ES-I3 (cell line): ENCODE results near the gene CCDC15.
"Not testable (repeated sequence)": the region's sequence is repeated elsewhere in the genome, so short reads cannot be mapped to it uniquely, and the experiment has no call there.

Experiments
- H3K36me3 ChIP-seq: 2 replicates; pipeline ENCODE4 v1.6.1; 2013; ENCODE audit warnings: mild to moderate bottlenecking, low read length, control low read depth, moderate library complexity; ENCODE audit not compliant: insufficient read depth
- H3K4me1 ChIP-seq: 2 replicates; pipeline ENCODE4 v1.6.1; 2013; ENCODE audit warnings: mild to moderate bottlenecking, control low read depth, low read length; ENCODE audit not compliant: insufficient read depth
- H3K9ac ChIP-seq: 2 replicates; pipeline ENCODE4 v1.6.1; 2013; ENCODE audit warnings: low read depth, mild to moderate bottlenecking, low read length, moderate library complexity
- H3K9me3 ChIP-seq: 2 replicates; pipeline ENCODE4 v1.6.1; 2013; ENCODE audit warnings: mild to moderate bottlenecking, low read length, moderate library complexity; ENCODE audit not compliant: control insufficient read depth, insufficient read depth

Gene CCDC15

GRCh38 chr11:124951341-124951740, 2.7 kb upstream of the CCDC15 start:
- H3K4me1 ChIP-seq, result no peaks in the 10 kb centered on the region
- no peaks in the 10 kb centered on the region for H3K36me3 ChIP-seq
- no peak overlapping the region for H3K9ac ChIP-seq
- no peaks in the 10 kb centered on the region for H3K9me3 ChIP-seq

GRCh38 chr11:124954590-124954955, 571 bp downstream of the CCDC15 start:
- no peaks in the 10 kb centered on the region for H3K36me3 ChIP-seq
- H3K9me3 ChIP-seq, result no peaks in the 10 kb centered on the region
- H3K4me1 ChIP-seq, result no peaks in the 10 kb centered on the region
- peak overlapping the region; percentile 78; the same call in 1 of the 2 replicates for H3K9ac ChIP-seq

GRCh38 chr11:124955035-124955434, 1.0 kb downstream of the CCDC15 start:
- H3K36me3 ChIP-seq, result no peaks in the 10 kb centered on the region
- no peaks in the 10 kb centered on the region for H3K4me1 ChIP-seq
- 0 out of 2 replicates have a peak overlapping the region, but pooled peaks have one; percentile 78 for H3K9ac ChIP-seq
- H3K9me3 ChIP-seq, result no peaks in the 10 kb centered on the region

- H3K9me3 ChIP-seq, result no peaks in the 10 kb centered on the region
- no peaks in the 10 kb centered on the region for H3K36me3 ChIP-seq
- no peaks in the 10 kb centered on the region for H3K4me1 ChIP-seq
- no peak overlapping the region for H3K9ac ChIP-seq
Measured at GRCh38 chr11:124961972-124962609, 8.1 kb downstream of the CCDC15 start.

- H3K9ac ChIP-seq, H3K36me3 ChIP-seq: not testable (repeated sequence)
Measured at GRCh38 chr11:124968197-124968596, 14.2 kb downstream of the CCDC15 start.

GRCh38 chr11:124970925-124971324, 16.9 kb downstream of the CCDC15 start:
- Histone ChIP-seq H3K9ac (no peak overlapping the region), H3K9me3 (no peaks in the 10 kb centered on the region), H3K4me1 (no peaks in the 10 kb centered on the region), H3K36me3 (no peaks in the 10 kb centered on the region)

More at GRCh38 chr11:124968197-124968596, 14.2 kb downstream of the CCDC15 start:
- not testable (repeated sequence) for H3K4me1 ChIP-seq, H3K9me3 ChIP-seq

- no peaks in the 10 kb centered on the region for H3K9me3 ChIP-seq
- no peak overlapping the region for H3K9ac ChIP-seq
- H3K36me3 ChIP-seq, result no peaks in the 10 kb centered on the region
- H3K4me1 ChIP-seq, result no peaks in the 10 kb centered on the region
Measured at GRCh38 chr11:124971810-124972209, 17.8 kb downstream of the CCDC15 start.

- no peaks in the 10 kb centered on the region for H3K9me3 ChIP-seq
- H3K4me1 ChIP-seq, result no peaks in the 10 kb centered on the region
- H3K9ac ChIP-seq, result no peak overlapping the region
Measured at GRCh38 chr11:124976531-124976930, 22.5 kb downstream of the CCDC15 start.

GRCh38 chr11:124977006-124977405, 23.0 kb downstream of the CCDC15 start:
- Histone ChIP-seq H3K9ac (no peak overlapping the region), H3K4me1 (no peaks in the 10 kb centered on the region), H3K9me3 (no peaks in the 10 kb centered on the region), H3K36me3 (no peaks in the 10 kb centered on the region)

More at GRCh38 chr11:124976531-124976930, 22.5 kb downstream of the CCDC15 start:
- H3K36me3 ChIP-seq, result no peaks in the 10 kb centered on the region

GRCh38 chr11:124978316-124978715, 24.3 kb downstream of the CCDC15 start:
- Histone ChIP-seq H3K36me3 (no peaks in the 10 kb centered on the region), H3K9me3 (no peaks in the 10 kb centered on the region), H3K9ac (no peak overlapping the region), H3K4me1 (no peaks in the 10 kb centered on the region)

GRCh38 chr11:124982043-124982442, 28.0 kb downstream of the CCDC15 start:
- Histone ChIP-seq H3K36me3 (no peaks in the 10 kb centered on the region), H3K9me3 (no peaks in the 10 kb centered on the region), H3K4me1 (no peaks in the 10 kb centered on the region)

GRCh38 chr11:124983674-124984511, 29.9 kb downstream of the CCDC15 start:
- no peaks in the 10 kb centered on the region for H3K9me3 ChIP-seq
- no peaks in the 10 kb centered on the region for H3K4me1 ChIP-seq
- H3K36me3 ChIP-seq, result no peaks in the 10 kb centered on the region
- H3K9ac ChIP-seq, result no peak overlapping the region

More at GRCh38 chr11:124982043-124982442, 28.0 kb downstream of the CCDC15 start:
- no peak overlapping the region for H3K9ac ChIP-seq

- Histone ChIP-seq H3K4me1 (no peaks in the 10 kb centered on the region), H3K9ac (no peak overlapping the region), H3K36me3 (no peaks in the 10 kb centered on the region), H3K9me3 (no peaks in the 10 kb centered on the region)
Measured at GRCh38 chr11:124984512-124984854, 30.5 kb downstream of the CCDC15 start.

- no peaks in the 10 kb centered on the region for H3K36me3 ChIP-seq
- no peaks in the 10 kb centered on the region for H3K9me3 ChIP-seq
- H3K4me1 ChIP-seq, result no peaks in the 10 kb centered on the region
- H3K9ac ChIP-seq, result no peak overlapping the region
Measured at GRCh38 chr11:124987096-124987495, 33.1 kb downstream of the CCDC15 start.

- Histone ChIP-seq H3K9me3 (no peaks in the 10 kb centered on the region), H3K9ac (no peak overlapping the region), H3K4me1 (no peaks in the 10 kb centered on the region), H3K36me3 (no peaks in the 10 kb centered on the region)
Measured at GRCh38 chr11:124988063-124988462, 34.1 kb downstream of the CCDC15 start.
